Transverse colon (tissue), 4 donors: Measurements from ENCODE around the gene SLC2A11. TPM values are rescaled to one million over a fixed set of nuclear protein-coding genes. Genes with fewer than 3 reads are reported as not detected.

Source experiments
- DNase-seq: peaks from one replicate; pipeline ENCODE4 v3.0.0-alpha.2; 2019
- H3K27ac ChIP-seq, 4 donors: fragments of 200-600 bp; sonication (generic); 2 replicates each; pipeline ENCODE4 v1.5.1; 2016 to 2018; ENCODE audit warnings: inconsistent platforms in 4 of 4
- H3K27me3 ChIP-seq: fragments of 200-600 bp; sonication (generic); 2 replicates; pipeline ENCODE4 v1.5.1; 2017; ENCODE audit warnings: inconsistent platforms
- H3K36me3 ChIP-seq, 4 donors: fragments of 200-600 bp; sonication (generic); 2 replicates each; pipeline ENCODE4 v1.5.1; 2017 to 2019; ENCODE audit warnings: inconsistent platforms in 4 of 4
- H3K4me1 ChIP-seq, 4 donors: fragments of 200-600 bp; sonication (generic); 2 replicates each; pipeline ENCODE4 v1.5.1; 2017 to 2020; ENCODE audit warnings: inconsistent platforms in 4 of 4
- H3K4me3 ChIP-seq, 4 donors: fragments of 200-600 bp; sonication (generic); 1 replicate in 1 of 4; 2 replicates in 3 of 4; pipeline versions ENCODE4 v1.5.1 to v1.6.1; 2017 to 2019; ENCODE audit warnings: inconsistent platforms in 4 of 4
- H3K9me3 ChIP-seq, 2 donors: fragments of 200-600 bp; sonication (generic); 2 replicates each; pipeline ENCODE4 v1.5.1; 2017 to 2019; ENCODE audit warnings: inconsistent platforms in 2 of 2
- CTCF ChIP-seq, 5 experiments: fragments of 200-600 bp in 3 of 5; fragments of 450-650 bp in 2 of 5; sonication (generic) in 3 of 5; IDR thresholded peaks; 1 replicate in 2 of 5; 2 replicates in 3 of 5; pipeline ENCODE4 v1.5.1; 2016 to 2017; ENCODE audit warnings: antibody characterized with exemption in 5 of 5, inconsistent platforms in 3 of 5, mild to moderate bottlenecking in 2 of 5, moderate library complexity in 1 of 5
- EP300 ChIP-seq: sonication (generic); formaldehyde crosslinking; IDR thresholded peaks from one replicate; pipeline ENCODE4 v1.6.1; 2017; ENCODE audit warnings: antibody characterized with exemption, low read depth
- POLR2A ChIP-seq: fragments of 450-650 bp; IDR thresholded peaks from one replicate; pipeline ENCODE4 v1.6.1; 2016; ENCODE audit warnings: antibody characterized with exemption, mild to moderate bottlenecking, moderate library complexity
- POLR2AphosphoS5 ChIP-seq, 3 donors: sonication (generic); formaldehyde crosslinking; IDR thresholded peaks; one replicate each; pipeline ENCODE4 v1.6.1; 2016; ENCODE audit warnings: antibody characterized with exemption in 3 of 3
- WGBS, 2 donors: methylation state at CpG; one replicate each; pipeline ENCODE4 v1.1.5; 2018; ENCODE audit warnings: low coverage in 1 of 2; 5-methylcytosine and 5-hydroxymethylcytosine counted together
- in situ Hi-C, 4 donors: fragments of 200-750 bp; cut with MboI; loops; one replicate each; pipeline versions ENCODE4 v1.15.0 to v1.15.1; 2017; ENCODE audit warnings: low sequenced_read_pairs in 3 of 4, low pct_ligation_motif_present in 1 of 4, low pct_unique_long_range_greater_than_20kb in 1 of 4
- intact Hi-C: fragments of 100-400 bp; cut with DNase I; formaldehyde crosslinking; loops from one replicate; pipeline ENCODE4 v1.15.1; 2023; ENCODE audit warnings: low total_unique reads
- total RNA-seq, 4 donors: library from RNA; depleted of rRNA; stranded (reverse); fragments of >200 nt; gene quantifications; one replicate each; pipeline ENCODE4 v1.1.0, GENCODE V29; 2016

SLC2A11 gene
- total RNA-seq, 4 donors from 2014 or later, result 6.0 to 27.4 (median 13.2) TPM

GRCh38 chr22:23831261-23831660 is 26.4 kb upstream of the SLC2A11 start:
- Histone ChIP-seq H3K9me3 (no peaks in the 10 kb centered on the region), H3K36me3 (peaks cover 0 to 34% (median 12%) of the 10 kb centered on the region in 4 donors), H3K27me3 (no peaks in the 10 kb centered on the region), H3K4me3 (no peak overlapping the region), H3K27ac (no peak overlapping the region), H3K4me1 (no peaks in the 10 kb centered on the region)
- 85% methylated on average over 5 of the region's 8 CpGs; no CpG with 5 or more reads in 1 of the 2 donors for WGBS, 2 donors
- no peak for DNase-seq
- in situ Hi-C loops, result loop anchor here in 1 of 4 donors (25.0 kb wide), 1 partner anchor 294 kb away; no protein-coding TSS in a partner anchor
- intact Hi-C loops, result no loop called here
- TF ChIP-seq CTCF (IDR thresholded peaks at IDR 0.05) (no peak), POLR2A (no peak), POLR2AphosphoS5 (IDR thresholded peaks at IDR 0.05) (no peak), EP300 (no peak)

- H3K4me1 ChIP-seq, result no peaks in the 10 kb centered on the region
- 90% methylated on average over 10 of the region's 10 CpGs; no CpG with 5 or more reads in 1 of the 2 donors for WGBS, 2 donors
- H3K4me3 ChIP-seq, result no peak overlapping the region
- intact Hi-C loops (no loop called here), in situ Hi-C loops (loop anchor here in 1 of 4 donors (25.0 kb wide), 1 partner anchor 294 kb away; no protein-coding TSS in a partner anchor)
- H3K9me3 ChIP-seq, result no peaks in the 10 kb centered on the region
- no peak for TF ChIP-seq POLR2A
- no peak for TF ChIP-seq POLR2AphosphoS5 (IDR thresholded peaks at IDR 0.05)
- no peak for TF ChIP-seq EP300
- no peak for TF ChIP-seq CTCF (IDR thresholded peaks at IDR 0.05)
- no peak for DNase-seq
- peaks cover 0 to 30% (median 9%) of the 10 kb centered on the region in 4 donors for H3K36me3 ChIP-seq
- H3K27me3 ChIP-seq, result no peaks in the 10 kb centered on the region
- no peak overlapping the region for H3K27ac ChIP-seq
These were observed 25.9 kb upstream of the SLC2A11 start for GRCh38 chr22:23831781-23832180.

GRCh38 chr22:23832226-23833016 is 25.3 kb upstream of the SLC2A11 start:
- 60 to 89% methylated on average over 3 to 11 of the region's 11 CpGs for WGBS, 2 donors
- no peaks in the 10 kb centered on the region for H3K27me3 ChIP-seq
- H3K4me3 ChIP-seq, result no peak overlapping the region
- in situ Hi-C loops, result loop anchor here in 1 of 4 donors (25.0 kb wide), 1 partner anchor 295 kb away; no protein-coding TSS in a partner anchor
- peaks cover 0 to 23% (median 6%) of the 10 kb centered on the region in 4 donors for H3K36me3 ChIP-seq
- no peaks in the 10 kb centered on the region for H3K9me3 ChIP-seq
- intact Hi-C loops, result no loop called here
- DNase-seq, result no peak
- TF ChIP-seq EP300 (no peak), CTCF (IDR thresholded peaks at IDR 0.05) (no peak), POLR2AphosphoS5 (IDR thresholded peaks at IDR 0.05) (no peak), POLR2A (no peak)
- H3K4me1 ChIP-seq, result no peaks in the 10 kb centered on the region
- H3K27ac ChIP-seq, result no peak overlapping the region

GRCh38 chr22:23833017-23833751 is 24.5 kb upstream of the SLC2A11 start:
- TF ChIP-seq CTCF (IDR thresholded peaks at IDR 0.05) (no peak), POLR2AphosphoS5 (IDR thresholded peaks at IDR 0.05) (no peak), POLR2A (no peak), EP300 (no peak)
- intact Hi-C loops, result no loop called here
- Histone ChIP-seq H3K9me3 (no peaks in the 10 kb centered on the region), H3K27ac (no peak overlapping the region), H3K36me3 (peaks cover 0 to 21% (median 5%) of the 10 kb centered on the region in 4 donors), H3K27me3 (no peaks in the 10 kb centered on the region), H3K4me1 (peaks cover under 1 to 4% (median 3%) of the 10 kb centered on the region in 4 donors), H3K4me3 (no peak overlapping the region)
- WGBS, 2 donors, result 90 to 100% methylated on average over 6 to 16 of the region's 16 CpGs
- in situ Hi-C loops, result loop anchor here in 1 of 4 donors (25.0 kb wide), 1 partner anchor 296 kb away; no protein-coding TSS in a partner anchor
- no peak for DNase-seq
